A673 (cell line): ENCODE data around the gene AMDHD2. TPM values are rescaled to one million over a fixed set of nuclear protein-coding genes. Genes with fewer than 3 reads are reported as not detected.

Experiments
- BruUV-seq: library from RNA; stranded (reverse); fragments of 400-500 nt; replicated peaks from 2 replicates; lab custom pipeline; 2021; lab: Mats Ljungman, UMichigan
- CTCF ChIA-PET: fragments of 300-600 bp; sonication (Branson Sonifier 250); formaldehyde crosslinking; loops from one replicate; lab custom pipeline; 2022; ENCODE audit warnings: antibody characterized with exemption; lab: Charles Lee
- POLR2A ChIA-PET: fragments of 300-600 bp; sonication (Branson Sonifier 250); formaldehyde crosslinking; loops from one replicate; lab custom pipeline; 2022; ENCODE audit warnings: antibody characterized with exemption; ENCODE audit not compliant: low non-redundant PET; lab: Charles Lee
- DNase-seq: peaks from one replicate; pipeline ENCODE4 v3.0.0-alpha.2; 2015; ENCODE audit warnings: low spot score
- H3K27ac ChIP-seq: fragments of 200-600 bp; sonication (generic); 2 replicates; pipeline ENCODE4 v1.5.1; 2016; ENCODE audit warnings: mixed run types, low read depth, mild to moderate bottlenecking, mixed read lengths, antibody characterized with exemption, low read length; ENCODE audit not compliant: poor library complexity, severe bottlenecking
- H3K27me3 ChIP-seq: fragments of 200-600 bp; sonication (generic); replicated peaks from 2 replicates; pipeline ENCODE4 v1.6.1; 2017; ENCODE audit warnings: mixed run types, low read depth, mild to moderate bottlenecking, mixed read lengths, antibody characterized with exemption, low read length; ENCODE audit not compliant: insufficient read depth, poor library complexity
- H3K36me3 ChIP-seq: fragments of 200-600 bp; sonication (generic); 2 replicates; pipeline ENCODE4 v1.6.1; 2016; ENCODE audit warnings: mixed run types, mild to moderate bottlenecking, mixed read lengths, antibody characterized with exemption, low read length; ENCODE audit not compliant: insufficient read depth, poor library complexity, severe bottlenecking
- H3K4me1 ChIP-seq: fragments of 200-600 bp; sonication (generic); 2 replicates; pipeline ENCODE4 v1.6.1; 2017; ENCODE audit warnings: mixed run types, mild to moderate bottlenecking, mixed read lengths, antibody characterized with exemption, low read length; ENCODE audit not compliant: insufficient read depth, poor library complexity, severe bottlenecking
- H3K4me3 ChIP-seq: fragments of 200-600 bp; sonication (generic); 2 replicates; pipeline ENCODE4 v1.5.1; 2016; ENCODE audit warnings: low read depth, mixed run types, mild to moderate bottlenecking, mixed read lengths, low read length; ENCODE audit not compliant: poor library complexity, severe bottlenecking
- H3K9me3 ChIP-seq: fragments of 200-600 bp; sonication (generic); 2 replicates; pipeline ENCODE4 v1.6.1; 2016; ENCODE audit warnings: mixed run types, low read depth, mild to moderate bottlenecking, mixed read lengths, antibody characterized with exemption, low read length; ENCODE audit not compliant: poor library complexity, severe bottlenecking
- EZH2 ChIP-seq: fragments of 200-600 bp; sonication (generic); IDR thresholded peaks from 2 replicates; pipeline ENCODE4 v1.6.1; 2017; ENCODE audit warnings: borderline replicate concordance, low read depth, mild to moderate bottlenecking, mixed read lengths, antibody characterized with exemption, low read length; ENCODE audit not compliant: poor library complexity, severe bottlenecking
- intact Hi-C: fragments of 100-400 bp; cut with micrococcal nuclease; formaldehyde crosslinking; loops from one replicate; pipeline ENCODE4 v1.10.0; 2022; ENCODE audit not compliant: unreplicated experiment
- total RNA-seq: library from RNA; stranded (reverse); gene quantifications from 2 replicates; pipeline ENCODE4 v1.2.3, GENCODE V29; 2021
- TF ChIP-seq, protein P1 (sequence below): fragments of 300-800, 200-600 bp; sonication (generic); conservative IDR thresholded peaks from 2 replicates; pipeline ENCODE4 v1.5.1; 2017; ENCODE audit warnings: low read depth, mild to moderate bottlenecking, antibody characterized with exemption, low read length, moderate library complexity, mixed read lengths

The AMDHD2 gene
- total RNA-seq, 1 experiment from 2014 or later, result 53.3 TPM

DNA sequence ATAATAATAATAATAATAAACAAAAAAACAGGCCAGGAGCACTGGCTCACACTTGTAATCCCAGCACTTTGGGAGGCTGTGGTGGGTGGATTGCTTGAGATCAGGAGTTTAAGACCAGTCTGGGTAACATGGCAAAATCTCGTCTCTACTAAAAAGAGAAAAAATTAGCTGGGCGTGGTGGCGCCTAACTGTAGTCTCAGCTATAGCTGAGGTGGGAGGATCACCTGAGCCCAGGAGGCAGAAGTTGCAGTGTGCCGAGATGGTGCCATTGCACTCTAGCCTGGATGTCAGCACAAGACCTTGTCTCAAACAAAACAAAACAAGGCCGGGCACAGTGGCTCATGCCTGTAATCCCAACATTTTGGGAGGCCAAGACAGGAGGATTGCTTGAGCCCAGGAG is 25.1 kb upstream of the AMDHD2 start:
- Histone ChIP-seq H3K27ac (no peak overlapping the region), H3K4me3 (no peak overlapping the region), H3K9me3 (no peaks in the 10 kb centered on the region), H3K4me1 (no peaks in the 10 kb centered on the region), H3K36me3 (no peaks in the 10 kb centered on the region), H3K27me3 (no peaks in the 10 kb centered on the region)
- intact Hi-C loops, result no loop called here
- ChIA-PET POLR2A (no interaction called here), CTCF (no interaction called here)
- DNase-seq, result no peak
- no TSS peak for BruUV-seq
- TF ChIP-seq, protein P1, sequence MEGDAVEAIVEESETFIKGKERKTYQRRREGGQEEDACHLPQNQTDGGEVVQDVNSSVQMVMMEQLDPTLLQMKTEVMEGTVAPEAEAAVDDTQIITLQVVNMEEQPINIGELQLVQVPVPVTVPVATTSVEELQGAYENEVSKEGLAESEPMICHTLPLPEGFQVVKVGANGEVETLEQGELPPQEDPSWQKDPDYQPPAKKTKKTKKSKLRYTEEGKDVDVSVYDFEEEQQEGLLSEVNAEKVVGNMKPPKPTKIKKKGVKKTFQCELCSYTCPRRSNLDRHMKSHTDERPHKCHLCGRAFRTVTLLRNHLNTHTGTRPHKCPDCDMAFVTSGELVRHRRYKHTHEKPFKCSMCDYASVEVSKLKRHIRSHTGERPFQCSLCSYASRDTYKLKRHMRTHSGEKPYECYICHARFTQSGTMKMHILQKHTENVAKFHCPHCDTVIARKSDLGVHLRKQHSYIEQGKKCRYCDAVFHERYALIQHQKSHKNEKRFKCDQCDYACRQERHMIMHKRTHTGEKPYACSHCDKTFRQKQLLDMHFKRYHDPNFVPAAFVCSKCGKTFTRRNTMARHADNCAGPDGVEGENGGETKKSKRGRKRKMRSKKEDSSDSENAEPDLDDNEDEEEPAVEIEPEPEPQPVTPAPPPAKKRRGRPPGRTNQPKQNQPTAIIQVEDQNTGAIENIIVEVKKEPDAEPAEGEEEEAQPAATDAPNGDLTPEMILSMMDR, result no peak
- TF ChIP-seq EZH2, result no peak

DNA sequence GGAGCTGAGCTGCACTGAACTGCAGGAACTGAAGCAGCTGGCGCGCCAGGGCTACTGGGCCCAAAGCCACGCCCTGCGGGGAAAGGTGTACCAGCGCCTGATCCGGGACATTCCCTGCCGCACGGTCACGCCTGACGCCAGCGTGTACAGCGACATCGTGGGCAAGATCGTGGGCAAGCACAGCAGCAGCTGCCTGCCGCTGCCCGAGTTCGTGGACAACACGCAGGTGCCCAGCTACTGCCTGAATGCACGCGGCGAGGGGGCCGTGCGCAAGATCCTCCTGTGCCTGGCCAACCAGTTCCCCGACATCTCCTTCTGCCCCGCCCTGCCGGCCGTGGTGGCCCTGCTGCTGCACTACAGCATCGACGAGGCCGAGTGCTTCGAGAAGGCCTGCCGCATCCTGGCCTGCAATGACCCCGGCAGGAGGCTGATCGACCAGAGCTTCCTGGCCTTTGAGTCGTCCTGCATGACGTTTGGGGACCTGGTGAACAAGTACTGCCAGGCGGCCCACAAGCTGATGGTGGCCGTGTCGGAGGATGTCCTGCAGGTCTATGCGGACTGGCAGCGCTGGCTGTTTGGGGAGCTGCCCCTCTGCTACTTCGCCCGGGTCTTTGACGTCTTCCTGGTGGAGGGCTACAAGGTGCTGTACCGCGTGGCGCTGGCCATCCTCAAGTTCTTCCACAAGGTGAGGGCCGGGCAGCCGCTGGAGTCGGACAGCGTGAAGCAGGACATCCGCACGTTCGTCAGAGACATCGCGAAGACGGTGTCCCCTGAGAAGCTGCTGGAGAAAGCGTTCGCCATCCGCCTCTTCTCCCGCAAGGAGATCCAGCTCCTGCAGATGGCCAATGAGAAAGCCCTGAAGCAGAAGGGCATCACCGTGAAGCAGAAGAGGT is 23.7 kb upstream of the AMDHD2 start:
- H3K27me3 ChIP-seq, result no peaks in the 10 kb centered on the region
- no peaks in the 10 kb centered on the region for H3K36me3 ChIP-seq
- ChIA-PET CTCF (no interaction called here), POLR2A (no interaction called here)
- H3K27ac ChIP-seq, result no peak overlapping the region
- intact Hi-C loops, result no loop called here
- no peaks in the 10 kb centered on the region for H3K9me3 ChIP-seq
- H3K4me1 ChIP-seq, result peaks cover 5% of the 10 kb centered on the region
- no peak overlapping the region for H3K4me3 ChIP-seq
- TF ChIP-seq, protein P1, result no peak
- TF ChIP-seq EZH2, result no peak
- no peak for DNase-seq
- BruUV-seq, result no TSS peak

DNA sequence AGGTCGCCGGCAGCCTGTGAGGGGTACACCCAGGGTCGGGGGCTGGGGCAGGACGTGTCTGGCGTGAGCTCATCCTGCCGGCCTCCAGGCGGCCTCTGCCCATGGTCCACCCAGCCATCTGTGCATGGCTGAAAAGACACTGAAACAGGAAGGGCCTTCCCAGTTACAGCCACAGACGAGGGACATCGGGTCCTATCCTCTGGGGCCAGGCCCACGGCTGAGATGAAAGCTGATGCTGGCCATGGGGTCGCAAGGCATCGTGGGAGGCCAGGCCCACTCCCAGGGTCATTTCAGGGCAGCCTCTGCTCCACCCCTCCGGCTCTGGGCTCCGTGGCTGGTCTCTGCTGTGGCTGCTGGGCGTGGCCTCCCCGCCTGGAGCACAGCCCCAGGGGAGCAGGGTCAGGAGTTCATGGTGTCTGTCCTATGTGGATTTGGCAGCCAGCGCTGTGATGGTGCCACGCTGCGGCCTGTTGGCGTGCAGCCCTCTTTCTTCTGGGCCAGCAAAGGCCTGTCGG is 23.0 kb upstream of the AMDHD2 start:
- H3K9me3 ChIP-seq, result no peaks in the 10 kb centered on the region
- peaks cover 4% of the 10 kb centered on the region for H3K36me3 ChIP-seq
- ChIA-PET POLR2A (no interaction called here), CTCF (no interaction called here)
- TF ChIP-seq EZH2, result no peak
- TF ChIP-seq, protein P1, result no peak
- intact Hi-C loops, result no loop called here
- no peak for DNase-seq
- H3K4me1 ChIP-seq, result peaks cover 5% of the 10 kb centered on the region
- no peak overlapping the region for H3K4me3 ChIP-seq
- BruUV-seq, result no TSS peak
- no peaks in the 10 kb centered on the region for H3K27me3 ChIP-seq
- H3K27ac ChIP-seq, result no peak overlapping the region
